Panc1 (cell line): ENCODE measurements around the gene STK17B. TPM values are rescaled to one million over a fixed set of nuclear protein-coding genes. Genes with fewer than 3 reads are reported as not detected.

Source experiments
- ATAC-seq: fragments of 200-7000 bp; cut with Tn5 transposase; 2 replicates; pipeline ENCODE4 v1.9.1; 2020; ENCODE audit warnings: mild to moderate bottlenecking, moderate library complexity
- BruUV-seq: library from RNA; stranded (reverse); fragments of 400-500 nt; replicated peaks from 2 replicates; lab custom pipeline; 2021; lab: Mats Ljungman, UMichigan
- CTCF ChIA-PET: fragments of 300-600 bp; sonication (Branson Sonifier 250); formaldehyde crosslinking; loops from one replicate; lab custom pipeline; 2022; ENCODE audit warnings: antibody characterized with exemption; lab: Charles Lee
- POLR2A ChIA-PET: fragments of 300-600 bp; sonication (Branson Sonifier 250); formaldehyde crosslinking; loops from one replicate; lab custom pipeline; 2022; ENCODE audit warnings: antibody characterized with exemption; lab: Charles Lee
- DNase-seq: peaks from one replicate; pipeline ENCODE4 v3.0.0-alpha.2; 2010; ENCODE audit warnings: low read depth, low spot score
- H3K27ac ChIP-seq: 2 replicates; pipeline ENCODE4 v1.5.1; 2011; ENCODE audit warnings: mild to moderate bottlenecking, low read length, inconsistent platforms
- H3K27me3 ChIP-seq: fragments of 200-500 bp; sonication (Bioruptor generic); 2 replicates; pipeline ENCODE4 v1.6.0; 2014; ENCODE audit warnings: low read length, inconsistent platforms; ENCODE audit not compliant: control insufficient read depth, insufficient read depth
- H3K36me3 ChIP-seq: fragments of 200-500 bp; sonication (Bioruptor generic); 2 replicates; pipeline ENCODE4 v1.5.1; 2014; ENCODE audit warnings: inconsistent platforms, mild to moderate bottlenecking, low read length, moderate library complexity; ENCODE audit not compliant: control insufficient read depth, insufficient read depth
- H3K4me1 ChIP-seq: 2 replicates; pipeline ENCODE4 v1.5.1; 2011; ENCODE audit warnings: inconsistent platforms, mild to moderate bottlenecking, low read length, moderate library complexity; ENCODE audit not compliant: control insufficient read depth, insufficient read depth
- H3K4me3 ChIP-seq, 2 experiments: 2 replicates each; pipeline ENCODE4 v1.5.1; 2011 to 2012; ENCODE audit warnings: low read depth in 2 of 2, low read length in 2 of 2, mild to moderate bottlenecking in 2 of 2, inconsistent platforms in 1 of 2, moderate library complexity in 1 of 2
- H3K9me3 ChIP-seq: fragments of 200-500 bp; sonication (Bioruptor generic); 2 replicates; pipeline ENCODE4 v1.5.1; 2014; ENCODE audit warnings: low read depth, mild to moderate bottlenecking, inconsistent platforms, low read length, moderate library complexity; ENCODE audit not compliant: control insufficient read depth, insufficient read depth
- POLR2AphosphoS5 ChIP-seq: IDR thresholded peaks from 2 replicates; pipeline ENCODE4 v1.6.1; 2012; ENCODE audit warnings: mild to moderate bottlenecking, low read depth, low read length, moderate library complexity
- SIN3A ChIP-seq: IDR thresholded peaks from 2 replicates; pipeline ENCODE4 v1.6.1; 2012; ENCODE audit warnings: low read depth, mild to moderate bottlenecking, low read length, moderate library complexity, borderline replicate concordance; ENCODE audit not compliant: insufficient read depth
- TCF7L2 ChIP-seq: IDR thresholded peaks from 2 replicates; pipeline ENCODE4 v1.6.1; 2011; ENCODE audit warnings: mild to moderate bottlenecking, low read depth, low read length, inconsistent platforms
- in situ Hi-C: cut with HindIII; loops from 2 replicates; pipeline ENCODE4 v1.10.0; 2016; ENCODE audit warnings: low sequenced_read_pairs, low pct_unique_long_range_greater_than_20kb
- intact Hi-C: fragments of 100-400 bp; cut with micrococcal nuclease; formaldehyde crosslinking; loops from one replicate; pipeline ENCODE4 v1.10.0; 2022; ENCODE audit not compliant: unreplicated experiment
- total RNA-seq: library from RNA; stranded (reverse); gene quantifications from one replicate; pipeline ENCODE4 v1.2.1, GENCODE V29; 2021; ENCODE audit not compliant: unreplicated experiment
- TF ChIP-seq, protein P1 (sequence below): fragments of 450-650 bp; IDR thresholded peaks from 2 replicates; pipeline ENCODE4 v1.5.1; 2017; ENCODE audit warnings: mild to moderate bottlenecking
- TF ChIP-seq, protein P2 (sequence below), 2 experiments: IDR thresholded peaks; 2 replicates each; pipeline ENCODE4 v1.6.1; 2011 to 2012; ENCODE audit warnings: low read depth in 2 of 2, control low read depth in 1 of 2, low read length in 1 of 2, mild to moderate bottlenecking in 1 of 2, moderate library complexity in 1 of 2; ENCODE audit not compliant: insufficient read depth in 1 of 2

Gene STK17B
- total RNA-seq, 1 experiment from 2014 or later: 19.3 TPM

DNA sequence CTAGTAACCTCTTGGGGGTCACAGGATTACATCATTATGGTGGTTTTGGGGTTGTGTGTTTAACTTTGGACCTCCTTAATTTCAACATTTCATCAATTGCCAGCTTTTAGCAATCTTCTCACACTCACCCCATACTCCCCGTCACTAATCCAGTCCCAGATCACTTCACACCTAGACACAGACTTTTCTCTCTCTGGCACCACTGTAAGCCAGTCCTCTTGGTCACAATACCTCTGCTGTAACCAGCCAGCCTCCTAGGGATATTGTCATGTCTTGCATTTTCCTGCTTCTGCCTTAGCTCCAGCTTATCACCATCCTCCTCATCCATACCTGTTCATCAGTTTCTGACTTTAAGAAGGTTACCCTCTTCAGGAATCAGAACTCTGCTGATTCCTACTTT lies 1.6 kb upstream of the STK17B start:
- DNase-seq: no peak
- CTCF ChIA-PET: no interaction called here
- no TSS peak for BruUV-seq
- Histone ChIP-seq H3K4me1 (peaks cover 10% of the 10 kb centered on the region), H3K27ac (no peak overlapping the region), H3K9me3 (no peaks in the 10 kb centered on the region), H3K4me3 (no peak overlapping the region), H3K36me3 (peaks cover 6% of the 10 kb centered on the region; the same call in 1 of the 2 replicates), H3K27me3 (no peaks in the 10 kb centered on the region)
- intact Hi-C loops (no loop called here), in situ Hi-C loops (no loop called here)
- TF ChIP-seq SIN3A: no peak
- no peak for TF ChIP-seq POLR2AphosphoS5
- TF ChIP-seq TCF7L2: no peak
- TF ChIP-seq, protein P1, sequence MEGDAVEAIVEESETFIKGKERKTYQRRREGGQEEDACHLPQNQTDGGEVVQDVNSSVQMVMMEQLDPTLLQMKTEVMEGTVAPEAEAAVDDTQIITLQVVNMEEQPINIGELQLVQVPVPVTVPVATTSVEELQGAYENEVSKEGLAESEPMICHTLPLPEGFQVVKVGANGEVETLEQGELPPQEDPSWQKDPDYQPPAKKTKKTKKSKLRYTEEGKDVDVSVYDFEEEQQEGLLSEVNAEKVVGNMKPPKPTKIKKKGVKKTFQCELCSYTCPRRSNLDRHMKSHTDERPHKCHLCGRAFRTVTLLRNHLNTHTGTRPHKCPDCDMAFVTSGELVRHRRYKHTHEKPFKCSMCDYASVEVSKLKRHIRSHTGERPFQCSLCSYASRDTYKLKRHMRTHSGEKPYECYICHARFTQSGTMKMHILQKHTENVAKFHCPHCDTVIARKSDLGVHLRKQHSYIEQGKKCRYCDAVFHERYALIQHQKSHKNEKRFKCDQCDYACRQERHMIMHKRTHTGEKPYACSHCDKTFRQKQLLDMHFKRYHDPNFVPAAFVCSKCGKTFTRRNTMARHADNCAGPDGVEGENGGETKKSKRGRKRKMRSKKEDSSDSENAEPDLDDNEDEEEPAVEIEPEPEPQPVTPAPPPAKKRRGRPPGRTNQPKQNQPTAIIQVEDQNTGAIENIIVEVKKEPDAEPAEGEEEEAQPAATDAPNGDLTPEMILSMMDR: no peak
- TF ChIP-seq, protein P2, sequence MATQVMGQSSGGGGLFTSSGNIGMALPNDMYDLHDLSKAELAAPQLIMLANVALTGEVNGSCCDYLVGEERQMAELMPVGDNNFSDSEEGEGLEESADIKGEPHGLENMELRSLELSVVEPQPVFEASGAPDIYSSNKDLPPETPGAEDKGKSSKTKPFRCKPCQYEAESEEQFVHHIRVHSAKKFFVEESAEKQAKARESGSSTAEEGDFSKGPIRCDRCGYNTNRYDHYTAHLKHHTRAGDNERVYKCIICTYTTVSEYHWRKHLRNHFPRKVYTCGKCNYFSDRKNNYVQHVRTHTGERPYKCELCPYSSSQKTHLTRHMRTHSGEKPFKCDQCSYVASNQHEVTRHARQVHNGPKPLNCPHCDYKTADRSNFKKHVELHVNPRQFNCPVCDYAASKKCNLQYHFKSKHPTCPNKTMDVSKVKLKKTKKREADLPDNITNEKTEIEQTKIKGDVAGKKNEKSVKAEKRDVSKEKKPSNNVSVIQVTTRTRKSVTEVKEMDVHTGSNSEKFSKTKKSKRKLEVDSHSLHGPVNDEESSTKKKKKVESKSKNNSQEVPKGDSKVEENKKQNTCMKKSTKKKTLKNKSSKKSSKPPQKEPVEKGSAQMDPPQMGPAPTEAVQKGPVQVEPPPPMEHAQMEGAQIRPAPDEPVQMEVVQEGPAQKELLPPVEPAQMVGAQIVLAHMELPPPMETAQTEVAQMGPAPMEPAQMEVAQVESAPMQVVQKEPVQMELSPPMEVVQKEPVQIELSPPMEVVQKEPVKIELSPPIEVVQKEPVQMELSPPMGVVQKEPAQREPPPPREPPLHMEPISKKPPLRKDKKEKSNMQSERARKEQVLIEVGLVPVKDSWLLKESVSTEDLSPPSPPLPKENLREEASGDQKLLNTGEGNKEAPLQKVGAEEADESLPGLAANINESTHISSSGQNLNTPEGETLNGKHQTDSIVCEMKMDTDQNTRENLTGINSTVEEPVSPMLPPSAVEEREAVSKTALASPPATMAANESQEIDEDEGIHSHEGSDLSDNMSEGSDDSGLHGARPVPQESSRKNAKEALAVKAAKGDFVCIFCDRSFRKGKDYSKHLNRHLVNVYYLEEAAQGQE (IDR thresholded peaks at IDR 0.05; ENCODE audit: insufficient read depth in 1 of 2, low read depth in 2 of 2, low read length in 1 of 2): no peak
- POLR2A ChIA-PET: no interaction called here
- no peak for ATAC-seq

DNA sequence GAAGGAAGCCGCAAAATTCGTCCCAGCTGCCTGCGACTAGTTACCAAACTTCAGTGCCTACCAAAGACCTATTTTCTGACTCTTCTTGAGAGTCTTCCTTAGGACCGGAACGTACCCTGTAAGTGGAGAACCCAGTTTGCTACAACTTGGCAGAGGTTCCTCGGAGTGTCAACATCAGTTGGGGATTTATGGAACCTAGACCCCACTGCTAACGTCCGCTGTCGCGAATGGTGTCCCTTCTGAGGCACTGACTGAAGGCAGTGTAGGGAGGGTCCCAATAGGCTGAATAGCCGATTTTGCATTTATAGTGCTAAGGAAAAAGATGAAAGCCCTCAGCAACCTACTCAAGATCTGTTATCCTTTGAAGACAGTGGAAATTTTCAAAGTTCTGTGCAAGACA lies 568 bp upstream of the STK17B start:
- peak overlapping the region; percentile 85 for H3K27ac ChIP-seq
- peak overlapping the region; percentile 56 to 68 for H3K4me3 ChIP-seq
- no TSS peak for BruUV-seq
- H3K27me3 ChIP-seq: no peaks in the 10 kb centered on the region
- in situ Hi-C loops: no loop called here
- DNase-seq (no peak), ATAC-seq (no peak)
- ChIA-PET POLR2A (no interaction called here), CTCF (no interaction called here)
- H3K36me3 ChIP-seq: peaks cover 6% of the 10 kb centered on the region; the same call in 1 of the 2 replicates
- no peaks in the 10 kb centered on the region for H3K9me3 ChIP-seq
- intact Hi-C loops: no loop called here
- H3K4me1 ChIP-seq: peaks cover 20% of the 10 kb centered on the region
- no peak for TF ChIP-seq TCF7L2
- TF ChIP-seq, protein P2 (IDR thresholded peaks at IDR 0.05; ENCODE audit: insufficient read depth in 1 of 2, low read depth in 2 of 2, low read length in 1 of 2): no peak
- no peak for TF ChIP-seq SIN3A
- TF ChIP-seq, protein P1: no peak
- TF ChIP-seq POLR2AphosphoS5: no peak
